HG02852 (cell line): ENCODE results near the gene ACOX3.

Experiments
- ATAC-seq: cut with Tn5 transposase; IDR thresholded peaks from one replicate; pipeline ENCODE4 v1.9.1; 2021; ENCODE audit warnings: mild to moderate bottlenecking, moderate library complexity; ENCODE audit not compliant: unreplicated experiment

Gene ACOX3

DNA sequence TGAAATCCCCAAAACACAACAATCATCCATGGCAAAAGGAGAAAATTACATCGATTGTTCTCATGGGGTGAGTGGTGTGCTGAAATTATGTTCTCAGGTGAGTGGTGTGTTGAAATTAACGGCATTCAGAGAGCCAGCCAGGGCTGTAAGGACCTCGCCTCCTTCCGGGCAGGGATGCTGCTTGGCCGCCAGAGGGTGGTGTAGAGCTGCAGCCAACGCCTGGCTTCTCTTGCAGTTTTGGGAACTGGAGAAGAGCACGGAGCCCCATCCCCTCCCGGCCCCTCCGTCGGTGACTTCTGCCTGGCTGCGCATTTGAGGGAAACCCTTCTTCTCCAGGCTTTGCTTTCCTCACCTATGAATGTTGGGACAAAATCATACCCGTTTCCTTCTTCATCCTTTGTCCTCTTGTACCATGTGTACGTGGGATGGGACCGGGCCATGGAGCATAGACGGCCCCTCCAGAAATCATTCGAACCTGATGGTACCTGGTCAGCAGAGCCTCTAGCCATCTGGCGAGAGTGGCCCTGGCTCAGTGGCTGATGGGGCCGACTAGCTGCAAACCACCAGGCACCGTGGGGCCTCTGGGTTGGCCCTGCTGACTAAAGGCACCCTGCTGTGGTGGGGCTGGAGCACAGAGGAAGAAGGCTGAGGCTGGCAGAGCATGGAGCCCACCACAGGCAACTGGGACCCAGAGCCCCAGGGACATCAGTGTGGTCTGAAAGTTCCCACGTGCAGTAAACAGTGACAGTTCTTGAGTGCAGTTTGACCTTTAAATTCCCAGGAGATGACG lies 28.4 kb upstream of the ACOX3 start:
- ATAC-seq: peak; percentile 78

- no peak for ATAC-seq
Observed at GRCh38 chr4:8467016-8467415, 26.5 kb upstream of the ACOX3 start.

DNA sequence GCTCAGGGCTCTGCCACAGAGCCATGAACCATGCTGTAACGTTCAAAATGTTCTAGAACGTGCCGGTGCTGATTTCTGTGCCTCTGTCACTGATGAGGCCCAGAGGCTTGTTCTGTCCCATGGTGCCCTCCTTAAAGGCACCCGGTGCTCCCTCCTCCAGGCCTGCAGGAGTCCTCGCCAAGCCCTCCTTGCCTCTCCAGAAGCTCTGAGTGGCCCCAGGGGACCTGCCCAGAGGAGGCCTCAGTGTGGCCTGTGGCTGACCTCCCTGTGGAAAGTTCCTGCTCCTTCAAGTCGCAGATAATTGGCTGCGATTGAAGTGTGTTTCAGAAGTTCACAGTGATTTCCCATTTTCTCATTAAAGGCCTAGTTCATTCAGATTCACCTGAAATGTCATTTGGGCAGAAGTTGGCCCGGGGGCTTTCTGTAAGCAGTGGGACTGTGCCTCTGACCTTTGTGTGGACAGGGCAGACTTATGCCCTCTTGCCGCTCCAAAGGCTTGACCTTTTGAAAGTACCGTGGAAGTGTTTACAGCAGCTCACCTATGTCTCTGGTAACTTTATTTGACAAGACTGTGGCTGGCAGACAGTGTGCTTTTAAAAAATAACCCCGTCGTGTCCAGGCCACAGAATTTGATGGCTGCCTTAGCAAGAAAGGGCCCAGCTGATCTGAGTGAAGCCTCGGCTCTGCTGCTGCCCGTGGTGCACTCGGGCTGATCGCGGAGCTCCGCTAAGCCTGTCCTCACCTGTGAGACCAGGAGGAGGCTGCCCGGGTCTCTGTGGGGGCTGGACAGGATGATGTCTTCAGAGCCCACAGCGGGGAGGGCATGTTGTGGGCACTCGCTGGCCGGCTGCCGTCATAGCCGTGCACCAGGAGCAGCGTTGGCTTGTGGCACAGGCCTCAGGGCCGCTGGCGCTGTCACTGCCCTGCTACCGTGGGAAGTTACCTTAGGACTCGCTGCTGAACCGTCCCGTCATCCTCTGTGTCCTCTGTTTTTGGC lies 25.4 kb upstream of the ACOX3 start:
- no peak for ATAC-seq

GRCh38 chr4:8464381-8464780 lies 23.9 kb upstream of the ACOX3 start:
- no peak for ATAC-seq

DNA sequence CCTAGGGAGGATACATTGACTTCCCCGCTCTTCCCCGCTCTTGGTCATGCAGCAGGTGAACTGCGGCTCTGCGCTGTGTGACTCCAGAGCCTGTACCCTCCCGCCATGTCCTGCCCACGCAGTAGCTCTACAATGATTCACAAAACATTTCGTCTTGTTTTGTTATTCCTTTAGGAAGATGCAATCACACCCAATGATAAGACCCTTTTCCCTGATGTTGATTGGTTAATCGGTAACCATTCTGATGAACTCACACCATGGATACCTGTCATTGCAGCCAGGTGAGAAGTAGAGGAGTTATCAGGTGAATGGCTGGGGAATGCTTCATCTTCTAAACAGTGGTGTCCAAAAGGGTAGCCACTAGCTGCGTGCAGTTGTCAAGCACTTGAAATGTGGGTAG lies 23.3 kb upstream of the ACOX3 start:
- ATAC-seq: no peak

GRCh38 chr4:8461616-8462015 lies 21.1 kb upstream of the ACOX3 start:
- no peak for ATAC-seq

- no peak for ATAC-seq
Observed at GRCh38 chr4:8461086-8461485, 20.6 kb upstream of the ACOX3 start.

DNA sequence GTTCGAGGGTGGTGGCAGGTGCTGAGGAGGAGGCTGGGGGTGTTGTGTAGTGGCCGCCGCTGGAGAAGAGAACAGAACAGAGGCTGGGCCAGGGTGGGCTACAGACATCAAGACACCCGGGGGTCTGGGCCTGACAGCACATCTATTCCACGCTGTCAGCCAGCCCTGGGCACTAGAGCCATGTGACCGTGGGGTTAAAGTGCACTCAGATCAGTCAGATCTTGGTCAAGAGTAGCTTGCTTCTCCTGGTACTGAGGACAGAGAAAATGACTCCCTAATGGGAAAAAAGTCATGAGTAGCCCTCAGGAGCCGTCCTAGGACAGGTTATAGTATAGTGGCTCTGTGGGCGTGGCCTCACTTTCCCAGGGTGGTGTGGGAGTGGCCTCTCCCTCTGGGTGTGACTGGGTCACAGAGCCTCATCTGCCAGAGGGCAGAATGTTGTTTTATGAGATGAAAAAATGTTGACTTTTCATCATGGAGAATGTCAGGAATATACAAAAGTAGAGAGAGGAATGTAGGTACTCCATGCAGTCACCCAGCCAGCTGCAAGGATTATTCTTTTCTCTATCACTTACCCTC lies 19.4 kb upstream of the ACOX3 start:
- no peak for ATAC-seq

DNA sequence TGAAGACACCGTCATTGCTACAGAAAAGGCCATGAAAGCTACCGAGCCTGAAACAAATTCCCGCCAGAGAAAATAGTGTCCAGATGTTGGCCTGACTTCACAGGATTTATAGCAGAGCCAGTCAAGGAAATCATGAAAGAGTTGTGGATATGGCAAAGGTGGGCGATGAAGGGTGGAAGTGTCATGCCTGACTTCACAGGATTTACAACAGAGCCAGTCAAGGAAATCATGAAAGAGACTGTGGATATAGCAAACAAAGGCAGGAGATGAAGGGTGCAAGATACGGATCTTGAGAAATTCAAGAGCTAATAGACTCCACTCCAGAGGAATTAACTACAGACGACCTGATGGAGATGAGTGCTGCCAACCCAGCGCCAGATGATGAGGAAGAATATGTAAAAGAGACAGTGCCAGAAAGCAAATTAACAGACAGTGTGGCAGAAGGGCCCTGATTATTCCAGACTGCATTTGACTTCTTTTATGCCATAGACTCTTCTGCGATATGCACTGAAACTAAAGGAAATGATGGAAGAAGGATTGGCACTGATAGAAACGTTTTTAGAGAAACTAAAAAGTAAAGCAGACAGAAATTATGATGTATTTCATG lies 17.2 kb upstream of the ACOX3 start:
- ATAC-seq: no peak

DNA sequence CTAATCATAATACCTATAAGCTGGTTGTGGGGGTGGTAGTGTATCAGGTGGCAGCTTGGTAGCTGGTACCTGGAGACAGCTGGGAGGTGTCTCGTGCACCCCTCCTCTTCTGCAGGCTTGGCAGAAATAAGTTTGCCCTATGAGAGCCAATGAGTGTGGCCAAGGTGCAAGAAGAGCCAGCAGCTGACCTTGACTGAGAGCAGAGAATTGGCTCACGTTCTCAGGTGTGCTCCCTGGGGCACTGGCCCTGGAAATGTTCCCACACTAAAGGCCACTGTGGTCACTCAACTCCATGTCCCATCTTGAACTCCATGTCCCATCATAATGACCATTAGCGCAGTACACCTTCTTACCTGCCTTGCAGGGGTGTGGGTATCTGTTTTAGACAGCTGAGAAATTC lies 13.4 kb upstream of the ACOX3 start:
- ATAC-seq: no peak

DNA sequence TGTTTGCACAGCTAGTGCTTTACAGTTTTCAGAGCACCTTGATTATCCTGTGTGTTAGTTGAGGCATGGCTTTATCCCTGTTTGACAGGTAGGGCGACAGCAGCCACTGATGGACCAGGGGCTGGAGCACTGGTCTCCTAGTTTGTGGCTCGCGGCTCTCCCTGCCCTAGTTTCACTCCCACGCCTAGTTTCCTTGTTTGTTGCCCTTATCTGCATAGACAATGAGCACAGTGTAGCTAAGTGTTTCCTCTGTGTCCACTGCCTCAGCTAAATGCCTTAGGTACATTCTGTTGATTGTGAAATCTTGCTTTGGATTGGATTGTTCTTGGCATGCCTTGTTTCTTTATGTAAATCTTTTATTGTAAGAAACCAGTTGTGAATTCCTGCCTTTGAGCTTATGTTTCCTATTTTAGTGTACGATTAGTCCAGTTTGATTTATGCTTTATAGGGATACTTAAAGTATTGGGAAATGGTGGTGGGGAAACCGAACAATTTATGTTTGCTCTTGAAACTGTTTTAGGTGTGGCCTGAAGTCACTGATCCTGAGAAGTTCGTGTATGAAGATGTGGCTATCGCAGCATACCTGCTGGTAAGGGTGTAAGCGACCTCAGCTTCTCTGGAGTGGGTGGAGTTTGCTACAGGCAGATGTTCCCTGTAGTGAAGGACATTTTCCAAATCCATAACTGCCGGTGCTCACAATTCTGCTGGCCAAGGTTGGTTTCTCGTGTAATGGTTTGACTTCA lies 11.1 kb upstream of the ACOX3 start:
- no peak for ATAC-seq

DNA sequence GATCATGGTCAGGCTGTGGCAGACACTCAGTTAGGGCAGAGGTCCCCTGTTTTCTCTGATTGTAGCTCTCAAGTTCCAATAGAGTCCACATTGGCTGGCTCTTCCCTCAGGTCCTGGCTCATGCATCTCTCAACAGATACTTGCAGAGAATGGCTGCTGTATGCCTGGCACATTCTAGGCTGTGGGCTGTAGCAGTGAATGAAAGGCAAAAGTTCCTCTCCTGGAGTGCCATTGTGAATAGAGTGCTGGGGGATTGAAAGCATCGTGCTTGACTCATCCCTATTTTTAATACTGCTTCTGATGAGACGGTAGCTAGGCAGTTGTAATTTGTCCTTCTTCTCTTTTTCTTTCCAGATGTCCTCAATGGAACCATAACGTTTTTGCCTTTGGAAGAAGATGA lies 5.6 kb upstream of the ACOX3 start:
- no peak for ATAC-seq

GRCh38 chr4:8443801-8444200 lies 3.3 kb upstream of the ACOX3 start:
- ATAC-seq: no peak

DNA sequence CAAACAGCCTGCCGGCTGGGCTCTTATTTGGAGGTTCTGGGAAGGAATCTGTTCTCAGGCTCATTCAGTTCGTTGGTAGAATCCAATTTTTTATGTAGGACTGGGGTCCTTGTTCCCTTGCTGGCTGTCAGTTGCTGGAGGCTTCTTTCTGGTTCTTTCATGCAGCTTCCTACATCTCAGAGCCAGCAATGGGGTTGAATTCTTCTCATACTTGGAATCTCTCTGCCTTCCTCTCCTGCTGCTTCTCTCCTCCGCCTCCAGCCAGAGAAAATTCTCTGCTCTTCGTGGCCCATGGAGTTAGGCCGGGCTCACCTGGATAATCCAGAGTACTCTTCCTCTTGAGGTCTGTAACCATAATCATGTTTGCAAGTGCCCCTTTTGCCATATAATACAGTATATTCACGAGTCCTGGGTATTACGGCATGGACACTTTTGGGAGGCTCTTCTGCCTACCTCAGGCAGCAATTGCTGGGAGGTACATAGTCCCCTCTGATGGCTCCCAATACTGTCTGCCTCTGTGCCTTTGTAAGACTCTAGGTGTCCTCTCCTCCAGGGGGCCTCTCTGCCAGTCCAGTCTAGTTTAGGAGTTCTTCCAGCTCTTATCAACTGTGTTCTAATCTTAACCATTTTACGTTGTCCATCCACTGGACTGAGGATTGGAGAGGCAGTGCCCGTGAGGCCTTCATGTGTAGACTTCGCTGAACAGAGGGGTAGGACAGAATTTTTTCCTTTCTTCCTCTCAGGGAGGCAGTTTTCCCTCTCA lies 2.3 kb upstream of the ACOX3 start:
- ATAC-seq: no peak

- no peak for ATAC-seq
Observed at GRCh38 chr4:8441499-8442091, 1.1 kb upstream of the ACOX3 start.

DNA sequence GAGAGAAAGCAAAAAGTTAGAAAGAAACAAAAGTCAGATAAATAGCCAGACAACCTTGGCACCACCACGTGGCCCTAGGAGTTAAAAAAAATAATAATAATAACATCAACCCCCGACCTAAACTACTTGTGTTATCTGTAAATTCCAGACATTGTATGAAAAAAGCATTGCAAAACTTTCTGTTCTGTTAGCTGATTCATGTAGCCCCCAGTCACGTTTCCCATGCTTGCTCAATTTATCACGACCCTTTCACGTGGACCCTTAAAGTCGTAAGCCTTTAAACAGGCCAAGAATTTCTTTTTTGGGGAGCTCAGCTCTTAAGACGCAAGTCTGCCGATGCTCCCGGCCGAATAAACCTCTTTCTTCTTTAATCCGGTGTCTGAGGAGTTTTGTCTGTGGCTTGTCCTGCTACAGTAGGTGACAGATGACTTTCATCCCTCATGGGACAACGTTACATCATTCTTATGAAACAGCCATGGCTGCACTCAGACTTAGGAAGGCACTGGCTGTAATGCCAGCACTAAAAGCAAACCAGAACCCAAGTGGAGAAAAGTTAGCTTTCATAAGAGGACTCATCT lies 520 bp downstream of the ACOX3 start:
- peak; percentile 25 for ATAC-seq

DNA sequence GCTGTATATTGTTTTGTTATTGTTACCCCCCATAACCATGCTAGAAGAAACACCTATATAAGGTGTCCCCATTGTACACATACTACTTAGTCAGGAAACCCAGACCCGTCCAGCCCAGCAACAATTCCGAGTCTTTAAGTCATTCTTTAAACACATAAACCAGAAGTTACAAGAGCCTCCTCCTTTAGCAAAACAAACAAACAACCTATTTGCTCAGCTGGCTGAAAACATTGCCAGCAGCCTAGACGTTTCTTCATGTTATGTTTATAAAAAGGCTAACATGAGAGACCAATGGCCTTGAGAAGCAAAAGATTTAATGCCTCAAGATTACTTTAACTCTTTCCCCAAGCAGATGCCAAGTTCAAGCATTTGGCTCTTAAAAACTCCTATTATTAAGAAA lies 1.4 kb downstream of the ACOX3 start:
- no peak for ATAC-seq

DNA sequence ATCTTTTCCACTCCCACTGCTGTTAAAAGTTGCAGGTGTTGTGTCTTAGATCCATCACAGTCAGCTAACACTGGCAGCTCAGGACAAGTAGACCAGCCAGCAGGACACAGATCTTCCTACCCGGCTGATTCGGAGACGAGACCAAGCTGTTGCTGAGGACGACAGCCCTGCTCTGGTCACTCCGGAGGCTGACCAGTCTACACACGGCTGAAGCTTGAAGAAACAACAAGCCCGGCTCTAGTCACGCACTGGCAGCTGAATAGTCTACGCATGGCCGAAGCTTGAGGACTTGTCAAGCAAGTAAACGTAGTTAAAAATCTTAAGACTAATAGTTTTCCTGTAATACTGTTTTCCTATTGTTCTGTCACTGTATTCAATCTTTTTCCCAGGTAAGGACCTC lies 1.8 kb downstream of the ACOX3 start:
- ATAC-seq: no peak

GRCh38 chr4:8437281-8437680 lies 3.2 kb downstream of the ACOX3 start:
- ATAC-seq: no peak
